Stimulated activated CD4-positive, alpha-beta T cell treated with anti-CD3 and anti-CD28 coated beads, Interleukin-15, amount 100 ng/mL, for 1 hour (primary cell): Measurements from ENCODE around the gene CENPP.

Source experiments
- DNase-seq, 2 donors: peaks; one replicate each; pipeline ENCODE4 v3.0.0-alpha.2; 2020; ENCODE audit warnings: low read depth in 1 of 2, low spot score in 1 of 2

CENPP gene

DNA sequence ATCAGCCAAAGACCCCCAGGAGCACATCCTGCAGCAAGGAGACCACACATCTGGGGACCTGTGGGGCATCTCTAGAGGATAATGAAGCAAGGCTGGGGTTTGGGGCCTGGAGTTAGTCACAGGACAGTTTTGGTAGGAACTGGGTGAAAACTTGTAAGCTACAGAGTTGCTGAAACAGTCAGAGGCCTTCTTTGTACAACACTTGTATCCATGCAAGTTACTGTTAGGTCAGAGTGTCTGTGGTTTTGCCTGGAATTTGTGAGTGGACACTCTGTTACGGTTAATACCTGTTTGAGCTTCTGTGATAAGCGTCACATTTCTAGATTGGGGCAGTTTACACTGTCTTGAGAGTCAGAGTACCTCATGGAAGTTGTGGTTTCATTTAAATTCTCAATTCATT lies 179.1 kb downstream of the CENPP start:
- no peak for DNase-seq

DNA sequence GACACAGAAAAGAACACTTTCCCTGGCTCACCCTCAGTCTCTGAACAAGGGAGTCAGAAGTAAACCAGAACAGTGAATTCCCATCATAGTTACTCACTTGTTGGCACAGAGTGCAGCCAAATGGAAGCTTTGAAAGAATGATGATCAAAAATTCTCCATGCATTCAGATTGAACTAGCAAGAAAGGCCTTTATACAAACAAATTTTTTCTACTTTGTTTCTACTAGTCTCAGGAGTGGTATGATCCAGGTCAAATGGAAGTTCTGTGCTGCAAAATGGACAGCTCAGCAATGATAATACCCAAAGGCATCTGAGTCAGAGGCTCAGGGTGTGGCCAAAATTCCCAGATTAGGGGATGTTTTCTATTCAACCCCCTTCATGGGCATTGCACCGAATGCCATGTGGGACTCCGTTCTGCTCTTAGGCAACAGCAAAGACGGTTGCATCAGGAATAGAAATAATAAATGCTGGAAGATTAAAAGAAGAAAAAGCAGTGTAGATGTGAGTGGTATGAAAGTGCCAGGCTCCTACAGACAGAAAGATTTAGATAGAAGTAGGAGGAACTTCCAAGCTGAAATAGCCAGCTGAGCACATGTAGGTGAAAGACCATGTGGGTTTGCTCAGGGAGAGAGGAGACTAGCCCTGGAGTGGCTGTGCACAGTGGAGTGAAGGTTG lies 180.6 kb downstream of the CENPP start:
- no peak for DNase-seq

DNA sequence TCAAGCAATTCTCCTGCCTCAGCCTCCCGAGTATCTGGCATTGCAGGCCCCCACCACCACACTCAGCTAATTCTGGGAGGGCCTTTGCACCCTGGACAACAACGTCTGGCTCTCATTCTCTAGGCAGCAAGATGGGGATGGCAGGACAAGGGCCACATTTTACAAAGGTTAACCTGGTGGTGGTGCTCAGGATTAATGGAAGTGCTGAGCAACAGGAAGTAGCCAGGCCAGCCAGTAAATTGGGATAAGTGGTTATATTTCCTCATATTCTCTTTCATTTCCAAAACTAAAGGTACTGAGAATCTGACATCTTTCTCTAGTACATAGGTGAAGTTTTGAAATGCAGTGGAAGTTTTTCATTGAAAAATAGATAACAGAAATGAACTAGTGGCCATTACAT lies 181.3 kb downstream of the CENPP start:
- no peak for DNase-seq

DNA sequence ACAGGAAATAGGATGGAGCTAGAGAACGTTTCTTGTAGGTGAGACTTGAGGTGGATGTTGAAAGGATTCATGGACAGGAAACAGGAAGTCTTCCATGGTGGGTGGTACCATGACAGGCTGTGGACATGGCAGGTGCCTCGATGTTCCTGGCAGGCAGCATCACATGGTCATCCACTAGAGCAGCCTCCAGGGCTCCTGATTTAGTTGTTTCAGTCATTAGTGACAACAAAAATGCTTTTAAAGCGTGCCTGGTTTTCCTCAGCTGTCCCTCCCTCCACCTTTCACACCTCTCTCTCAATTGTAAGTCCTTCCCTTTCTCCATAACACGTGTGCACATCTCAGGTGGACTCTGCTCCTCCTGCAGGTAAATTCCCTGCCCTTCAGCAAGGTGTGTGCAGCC lies 181.7 kb downstream of the CENPP start:
- no peak for DNase-seq

DNA sequence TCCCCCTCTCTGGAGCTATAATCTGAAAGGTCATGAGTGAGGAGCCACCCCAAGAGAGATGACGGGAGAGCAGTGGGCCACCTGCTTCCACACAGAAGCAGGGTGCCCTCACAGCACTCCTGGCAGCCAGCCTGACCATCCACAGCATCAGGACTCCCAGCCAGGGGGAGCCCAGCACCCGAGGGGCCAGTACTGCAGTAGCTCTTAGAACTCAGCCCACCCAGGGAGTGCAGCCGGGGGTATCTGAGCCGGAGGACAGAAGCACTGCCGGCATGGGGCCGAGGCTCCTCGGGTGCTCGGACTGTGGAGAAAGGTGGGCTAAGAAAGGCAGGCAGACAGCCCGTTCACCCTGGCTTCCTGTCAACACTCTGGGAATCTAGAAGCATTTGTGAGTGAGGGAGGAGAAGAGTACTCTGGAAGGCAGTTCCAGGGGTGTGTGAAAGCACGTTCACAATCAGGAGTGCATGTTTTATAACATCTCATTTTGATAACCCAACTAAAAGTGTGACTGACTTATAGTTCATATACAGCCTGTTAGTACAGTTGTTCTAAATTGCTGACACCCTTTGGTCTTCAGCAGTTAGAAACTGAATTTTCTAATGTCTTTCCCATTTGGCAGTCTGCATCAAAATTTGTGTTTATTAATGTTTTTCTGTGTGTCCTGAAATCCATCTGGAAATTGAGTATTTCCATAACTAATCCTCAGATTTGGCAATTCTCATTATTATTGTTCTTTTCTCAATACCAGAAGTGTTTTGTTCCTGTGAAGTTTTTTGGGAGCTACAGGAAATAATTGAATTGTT lies 182.5 kb downstream of the CENPP start:
- no peak for DNase-seq

DNA sequence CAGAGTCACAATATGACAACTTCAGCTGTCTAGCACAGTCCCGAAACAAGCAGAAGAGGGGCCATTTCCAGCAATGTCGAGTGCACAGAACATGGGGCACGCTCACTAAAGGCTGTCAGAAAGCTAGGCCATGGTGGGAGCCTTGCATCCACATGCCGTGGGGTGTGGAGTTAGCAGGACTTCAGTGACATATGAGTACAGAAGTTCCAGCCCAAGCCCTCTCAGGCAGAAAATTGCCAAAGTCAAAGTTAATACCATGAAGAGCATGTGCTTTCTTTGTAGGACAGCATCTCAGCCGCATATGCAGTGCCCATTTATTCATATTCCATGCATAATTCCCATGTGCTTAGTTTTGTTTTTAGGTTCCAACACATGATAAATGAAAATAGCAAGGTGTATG lies 183.3 kb downstream of the CENPP start:
- no peak for DNase-seq

DNA sequence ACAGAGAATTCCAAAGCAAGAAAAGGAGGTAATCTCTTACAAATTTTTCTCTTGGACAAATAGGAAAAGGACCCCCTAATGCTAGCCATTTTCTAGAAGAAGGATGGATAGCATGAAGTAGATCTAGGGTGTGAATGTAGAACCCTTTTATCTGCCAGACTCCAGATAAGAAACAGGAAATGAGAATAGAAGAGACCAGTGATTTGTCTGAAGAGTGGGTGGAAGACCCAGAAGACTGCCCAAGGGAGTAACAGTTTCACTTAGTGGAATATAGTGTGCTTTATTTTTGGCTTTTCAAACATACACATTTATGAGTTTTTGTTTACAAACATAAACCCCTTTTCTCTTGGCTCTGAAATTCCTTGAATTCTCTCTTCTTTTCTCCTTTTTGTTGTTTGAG lies 185.0 kb downstream of the CENPP start:
- no peak for DNase-seq

DNA sequence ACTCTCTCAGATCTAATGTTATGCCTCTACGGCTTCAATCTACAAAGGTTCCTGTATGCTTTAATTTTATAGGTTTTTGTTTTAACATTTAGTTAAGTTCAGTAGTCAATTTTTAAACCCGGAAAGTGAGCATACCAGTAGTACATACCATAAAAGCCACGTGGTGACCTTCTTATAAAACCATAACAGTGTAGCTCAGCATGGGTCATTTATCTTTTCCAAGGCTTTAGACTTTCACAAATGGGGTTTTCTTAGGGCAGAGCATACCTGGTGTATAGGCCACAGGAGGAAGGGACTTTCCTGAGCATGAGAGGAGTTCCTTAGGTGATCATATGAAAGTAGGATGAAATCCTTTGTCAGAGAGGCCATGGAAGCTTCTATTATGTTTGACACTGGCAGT lies 186.9 kb downstream of the CENPP start:
- no peak for DNase-seq

DNA sequence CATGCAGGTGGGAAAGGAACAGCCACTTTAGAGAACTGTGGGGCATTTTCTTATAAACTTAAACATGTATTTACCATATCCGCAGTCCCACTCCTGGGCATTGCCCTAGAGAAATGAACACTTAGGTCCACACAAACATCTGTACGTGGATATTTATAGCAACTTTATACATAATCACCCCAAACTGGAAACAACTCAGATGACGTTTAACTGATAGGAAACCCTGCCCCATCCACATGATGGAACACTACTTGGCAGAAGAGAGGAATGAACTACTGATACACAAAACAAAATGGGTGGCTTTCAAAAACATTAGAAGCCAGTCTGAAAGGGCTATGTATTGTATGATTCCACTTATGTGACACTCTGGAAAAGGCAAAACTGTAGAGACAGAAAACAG lies 187.6 kb downstream of the CENPP start:
- DNase-seq, result no peak

DNA sequence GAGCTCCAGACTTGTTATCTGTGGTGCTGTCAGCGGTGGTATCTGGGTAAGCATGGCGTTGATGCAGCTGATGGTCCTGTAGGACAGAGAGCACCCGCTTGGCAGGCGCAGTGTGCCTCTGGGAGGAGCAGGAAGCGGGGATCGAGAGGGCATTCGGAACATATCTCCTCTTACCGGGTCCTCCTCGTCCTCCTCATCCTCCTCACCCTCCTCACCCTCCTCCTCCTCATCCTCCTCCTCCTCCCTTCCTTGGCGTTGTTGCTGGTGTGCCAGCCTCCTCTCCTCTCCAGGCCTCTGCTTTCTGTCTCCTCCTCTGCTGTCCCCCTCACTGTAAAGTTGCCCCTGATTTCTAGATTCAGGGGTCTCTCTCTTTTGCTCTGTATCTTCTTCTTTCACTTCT lies 188.9 kb downstream of the CENPP start:
- DNase-seq, result no peak

DNA sequence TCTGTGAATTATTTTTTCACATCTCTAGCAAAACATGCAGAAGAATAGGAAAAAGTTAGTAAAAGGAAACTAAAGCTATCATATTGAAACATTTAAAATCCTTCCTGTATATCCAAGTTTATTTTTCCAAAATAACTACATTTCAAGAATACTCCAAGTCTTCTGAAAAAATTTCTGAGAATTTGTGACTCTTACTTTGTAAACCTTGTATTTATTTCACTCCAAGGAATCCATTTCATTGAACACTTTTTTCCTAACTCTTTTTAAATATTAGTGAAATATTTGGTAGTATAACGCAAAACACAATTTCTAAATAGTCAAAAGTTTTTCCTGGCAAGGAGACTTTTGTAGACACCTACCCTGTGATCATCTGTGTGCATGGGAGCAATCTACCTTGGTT lies 190.8 kb downstream of the CENPP start:
- DNase-seq, result no peak

DNA sequence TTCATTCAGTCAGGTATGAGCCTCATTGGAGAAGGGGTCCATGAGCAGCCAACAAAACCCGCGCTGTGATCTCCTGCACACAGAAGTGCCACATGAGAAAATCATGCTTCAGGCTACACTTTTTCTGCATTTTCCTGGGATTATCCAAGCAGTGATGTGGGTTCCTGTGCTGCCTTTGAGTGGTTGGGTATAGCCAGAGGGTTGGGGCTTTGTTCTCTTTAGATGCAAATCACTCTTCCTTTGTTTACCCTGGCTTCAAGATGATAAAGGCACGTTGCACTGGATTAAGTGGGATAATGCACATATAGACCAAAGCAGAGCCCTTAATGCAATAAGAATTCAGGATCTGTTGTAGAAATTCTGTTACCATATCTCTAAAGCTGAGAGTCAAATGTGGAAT lies 191.3 kb downstream of the CENPP start:
- DNase-seq, result no peak

DNA sequence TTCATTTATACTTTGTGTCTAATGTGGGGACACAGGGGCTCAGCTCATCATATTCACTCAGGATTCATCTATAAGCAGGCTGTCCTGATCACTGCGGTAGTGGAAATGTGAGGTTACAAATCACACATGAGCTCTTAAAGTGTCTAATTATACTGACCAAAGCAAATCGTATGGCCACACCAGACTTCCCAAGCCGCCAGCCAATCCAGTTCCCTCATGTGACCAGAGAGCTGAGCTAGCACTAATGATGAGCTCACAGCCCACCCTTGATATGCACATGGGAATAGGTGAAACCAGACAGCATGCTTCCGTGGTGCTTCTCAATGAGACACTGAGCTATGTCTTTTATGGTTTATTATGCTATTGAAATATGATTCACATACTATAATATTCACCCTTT lies 192.4 kb downstream of the CENPP start:
- DNase-seq, result no peak

DNA sequence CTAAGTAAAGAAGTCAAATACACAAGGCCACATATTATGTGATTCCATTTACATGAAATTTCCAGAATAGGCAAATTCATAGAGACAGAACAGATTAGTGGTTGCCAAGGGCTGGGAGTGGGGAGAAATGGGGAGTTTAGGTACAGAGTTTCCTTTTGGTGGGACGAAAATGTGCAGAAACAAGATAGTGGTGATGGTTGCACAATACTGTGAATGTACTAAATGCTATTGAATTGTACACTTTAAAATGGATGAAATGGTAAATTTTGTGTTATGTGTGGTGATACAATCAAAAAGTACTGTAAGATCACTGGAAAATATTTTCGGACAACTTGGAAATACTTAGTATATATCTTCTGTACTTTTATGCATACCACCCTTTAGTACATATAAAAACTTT lies 195.1 kb downstream of the CENPP start:
- no peak for DNase-seq

DNA sequence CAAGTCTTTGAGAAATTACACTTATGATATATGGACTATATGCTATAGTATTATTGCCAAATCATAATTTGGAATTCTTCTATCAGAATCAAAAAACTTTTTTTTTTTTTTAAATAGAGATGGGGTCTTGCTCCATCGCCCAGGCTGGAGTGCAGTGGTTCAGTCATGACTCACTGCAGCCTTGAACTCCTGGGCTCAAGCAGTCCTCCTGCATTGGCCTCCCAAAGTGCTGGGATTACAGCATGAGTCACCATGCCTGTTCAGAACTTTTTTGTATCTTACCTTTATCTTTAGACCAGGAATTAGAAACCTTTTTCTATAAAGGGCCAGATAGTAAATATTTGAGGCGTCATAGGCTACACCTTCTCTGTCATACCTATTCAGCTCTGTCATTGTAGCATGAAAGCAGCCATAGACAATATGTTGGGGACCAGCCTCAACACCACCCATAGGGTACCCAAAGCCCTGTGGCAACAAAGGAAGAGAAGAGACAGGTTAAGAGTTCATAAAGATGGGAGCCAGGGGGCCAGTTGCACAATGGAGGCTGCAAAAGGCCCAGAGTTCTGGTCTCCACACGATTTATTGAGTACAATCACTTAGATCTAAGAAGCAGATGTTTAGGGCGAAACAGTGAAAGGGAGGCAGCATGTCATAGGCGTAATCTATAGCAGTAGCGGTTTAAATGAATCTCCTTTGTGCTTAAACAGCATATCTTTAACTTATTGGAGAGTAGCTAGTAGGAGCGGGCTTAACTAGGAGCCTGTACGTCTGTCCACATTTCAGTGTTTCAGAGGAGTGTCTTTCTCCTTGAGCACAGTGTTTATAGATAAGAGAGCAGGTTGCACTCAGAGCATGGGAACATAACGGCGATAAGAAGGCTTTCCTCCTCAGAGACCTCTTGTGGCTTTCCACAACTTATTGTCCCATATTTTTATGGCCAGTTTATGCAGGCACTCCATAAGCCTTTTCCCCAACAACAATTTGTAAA lies 197.5 kb downstream of the CENPP start:
- no peak for DNase-seq

DNA sequence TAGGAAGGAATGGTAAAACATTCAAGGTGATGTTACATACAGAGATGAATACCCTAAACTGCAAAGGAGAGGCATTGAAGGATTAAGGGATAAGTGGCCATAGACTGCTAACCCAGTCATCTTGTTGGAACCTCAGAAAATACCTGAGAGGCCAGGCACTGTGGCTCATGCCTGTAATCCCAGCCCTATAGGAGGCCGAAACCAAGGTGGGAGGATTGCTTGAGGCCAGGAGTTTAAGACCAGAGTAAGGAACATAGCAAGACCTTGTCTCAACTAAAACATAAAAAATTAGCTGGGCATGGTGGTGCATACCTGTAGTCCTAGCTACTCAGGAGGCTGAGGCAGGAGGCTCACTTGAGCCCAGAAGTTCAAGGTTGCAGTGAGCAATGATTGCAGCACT lies 199.1 kb downstream of the CENPP start:
- no peak for DNase-seq

DNA sequence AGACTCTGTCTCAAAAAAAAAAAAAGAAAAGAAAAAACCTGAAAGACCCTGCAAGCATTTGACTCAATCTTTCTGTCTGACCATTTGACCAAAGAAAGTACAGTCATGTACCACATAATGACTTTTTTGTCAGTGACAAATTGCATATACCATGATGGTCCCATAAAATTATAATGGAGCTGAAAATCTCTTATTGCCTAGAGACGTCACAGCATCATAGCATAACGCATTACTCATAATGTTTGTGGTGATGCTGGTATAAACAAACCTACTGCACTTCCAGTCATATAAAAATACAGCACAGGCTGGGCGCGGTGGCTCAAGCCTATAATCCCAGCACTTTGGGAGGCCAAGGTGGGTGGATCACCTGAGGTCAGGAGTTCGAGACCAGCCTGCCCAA lies 199.6 kb downstream of the CENPP start:
- DNase-seq, result no peak

DNA sequence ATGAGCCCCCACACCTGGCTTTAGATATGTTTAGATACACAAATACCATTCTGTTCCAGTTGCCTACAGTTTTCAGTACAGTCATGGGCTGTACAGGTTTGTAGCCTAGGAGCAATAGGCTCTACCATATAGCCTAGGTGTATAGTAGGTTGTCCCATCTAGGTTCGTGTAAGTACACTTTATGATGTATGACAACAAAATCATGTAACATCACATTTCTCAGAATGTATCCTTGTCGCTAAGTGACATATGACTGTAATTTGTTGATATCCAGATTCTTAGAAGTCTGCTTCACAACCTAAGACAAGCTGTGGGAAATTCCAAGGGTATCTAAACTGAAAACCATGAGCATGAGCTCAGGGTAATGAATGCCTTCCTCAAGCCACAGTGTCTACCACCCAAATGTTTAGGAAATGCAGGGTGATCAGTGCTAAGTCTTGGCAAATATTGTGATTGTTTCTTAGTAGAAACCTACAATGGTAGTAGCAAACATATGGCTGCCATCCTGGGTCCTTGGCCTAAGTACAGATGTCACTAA lies 201.6 kb downstream of the CENPP start:
- DNase-seq, result no peak

DNA sequence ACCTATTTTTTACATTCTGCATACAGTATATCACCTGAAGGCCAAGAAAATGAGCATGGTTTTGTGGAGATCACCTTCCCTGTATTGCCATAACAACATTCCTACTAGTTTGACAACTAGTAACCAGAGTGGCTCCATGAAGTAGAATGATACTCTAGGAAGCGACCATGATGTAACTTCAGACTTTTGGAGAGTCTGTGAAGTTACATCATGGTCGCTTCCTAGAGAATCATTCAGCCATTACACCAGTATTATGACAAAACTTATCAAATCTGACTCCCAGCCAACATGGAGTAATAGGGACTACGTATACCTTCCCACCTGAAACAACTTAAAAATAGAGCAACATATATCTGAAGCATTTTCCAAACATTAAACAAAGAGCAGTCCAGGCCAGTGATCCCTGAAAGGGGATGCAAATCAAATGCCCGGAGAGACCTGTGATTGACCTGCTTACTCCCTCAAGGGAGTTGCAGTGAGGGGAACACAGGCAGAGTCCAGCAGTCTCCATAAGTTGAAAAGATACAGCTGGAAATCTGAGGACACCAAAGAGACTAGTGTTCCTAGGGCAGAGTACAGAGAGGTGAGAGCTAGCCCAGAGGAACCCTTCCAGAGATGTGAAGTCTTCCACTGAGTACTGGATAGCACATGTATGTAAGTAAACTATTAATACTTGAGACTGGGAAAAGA lies 202.2 kb downstream of the CENPP start:
- no peak for DNase-seq

DNA sequence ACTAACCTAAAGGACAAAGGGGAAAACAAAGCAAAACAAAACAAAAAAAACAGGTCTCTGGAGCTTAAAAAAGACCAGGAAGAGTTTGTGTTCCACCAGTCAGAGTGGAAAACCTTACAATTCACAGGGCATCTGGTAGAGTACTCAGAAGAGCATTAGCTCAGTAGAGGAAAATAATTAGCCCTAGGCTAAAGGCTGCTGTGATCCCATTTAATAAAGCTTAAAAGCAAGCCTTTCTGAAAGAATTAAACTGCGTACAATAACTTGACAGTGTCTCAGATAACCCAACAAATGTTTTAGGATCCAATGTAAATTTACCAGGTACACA lies 202.7 kb downstream of the CENPP start:
- DNase-seq, result no peak

DNA sequence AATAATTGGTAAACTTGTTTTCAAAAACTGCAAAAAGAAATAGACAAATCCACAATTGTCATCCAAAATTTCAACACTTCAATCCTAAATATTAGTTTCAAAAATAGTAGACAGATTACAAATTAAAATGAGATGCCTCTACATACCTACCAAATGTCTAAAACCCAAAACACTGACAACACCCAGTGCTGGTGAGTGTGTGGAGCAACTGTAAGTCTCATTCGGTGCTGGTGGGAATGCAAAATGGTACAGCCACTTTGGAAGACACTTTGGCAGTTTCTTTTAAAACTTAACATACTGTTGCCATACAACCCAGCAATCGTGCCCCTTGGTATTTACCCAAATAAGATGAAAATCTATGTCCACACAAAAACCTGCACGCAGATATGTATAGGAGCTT lies 203.4 kb downstream of the CENPP start:
- no peak for DNase-seq
